HG02943 (cell line): ENCODE measurements around the gene MYH7.
"Not testable (repeated sequence)": the region's sequence is repeated elsewhere in the genome, so short reads cannot be mapped to it uniquely, and the experiment has no call there.

Experiments used
- ATAC-seq: cut with Tn5 transposase; IDR thresholded peaks from one replicate; pipeline ENCODE4 v1.9.1; 2021; ENCODE audit warnings: mild to moderate bottlenecking, low read depth, moderate library complexity; ENCODE audit not compliant: unreplicated experiment

MYH7 gene

DNA sequence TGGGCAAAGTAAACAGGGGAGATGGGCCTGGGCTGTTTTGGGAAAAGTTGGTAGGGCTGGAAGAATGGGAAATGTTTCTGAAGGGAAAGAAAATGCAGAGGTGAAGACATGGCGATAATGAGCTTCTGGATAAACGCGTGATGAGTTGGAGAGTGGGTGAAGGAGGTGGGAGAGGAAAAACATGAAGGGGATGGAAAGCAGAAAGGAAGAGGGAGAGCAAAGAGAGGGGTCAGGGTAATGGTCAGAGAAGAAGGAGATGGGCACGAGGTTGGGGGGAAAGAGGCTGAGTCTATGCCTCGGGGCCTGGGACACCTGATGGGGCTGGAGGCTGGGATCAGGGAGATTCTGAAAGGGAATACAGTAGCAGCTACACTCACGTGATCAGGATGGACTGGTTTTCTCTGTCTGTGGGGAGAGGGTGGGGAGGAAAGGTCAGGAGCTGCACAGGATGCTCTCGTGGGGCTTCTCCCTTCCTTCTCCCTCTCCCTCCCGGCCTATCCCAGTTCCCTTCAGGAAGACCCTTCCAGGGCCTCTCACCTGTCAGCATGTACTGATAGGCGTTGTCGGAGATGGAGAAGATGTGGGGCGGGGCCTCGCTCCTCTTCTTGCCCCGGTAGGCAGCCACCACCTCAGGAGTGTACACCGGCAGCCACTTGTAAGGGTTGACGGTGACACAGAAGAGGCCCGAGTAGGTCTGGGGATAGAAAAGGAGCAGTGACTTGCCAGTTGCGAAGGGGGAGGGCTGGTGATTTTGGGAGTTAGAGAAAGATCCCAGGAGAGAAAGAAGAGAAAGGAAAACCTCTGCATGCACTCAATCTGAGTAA lies 3.1 kb downstream of the MYH7 start:
- no peak for ATAC-seq

DNA sequence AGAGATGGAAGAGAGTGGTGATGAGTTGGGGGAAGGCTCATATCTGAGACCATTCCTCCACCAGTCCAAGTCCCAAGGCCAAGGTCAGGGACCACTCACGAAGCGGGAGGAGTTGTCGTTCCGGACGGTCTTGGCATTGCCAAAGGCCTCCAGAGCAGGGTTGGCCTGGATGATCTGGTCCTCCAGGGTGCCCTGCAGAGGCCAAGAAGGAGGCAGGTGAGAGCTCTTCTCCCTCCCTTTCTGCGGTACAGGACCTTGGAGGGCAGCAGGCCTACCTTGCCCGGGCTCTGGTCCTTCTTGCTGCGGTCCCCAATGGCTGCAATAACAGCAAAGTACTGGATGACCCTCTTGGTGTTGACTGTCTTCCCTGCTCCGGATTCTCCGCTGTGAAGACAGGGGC lies 4.0 kb downstream of the MYH7 start:
- no peak for ATAC-seq

GRCh38 chr14:23430723-23431085 lies 4.8 kb downstream of the MYH7 start:
- ATAC-seq: no peak

DNA sequence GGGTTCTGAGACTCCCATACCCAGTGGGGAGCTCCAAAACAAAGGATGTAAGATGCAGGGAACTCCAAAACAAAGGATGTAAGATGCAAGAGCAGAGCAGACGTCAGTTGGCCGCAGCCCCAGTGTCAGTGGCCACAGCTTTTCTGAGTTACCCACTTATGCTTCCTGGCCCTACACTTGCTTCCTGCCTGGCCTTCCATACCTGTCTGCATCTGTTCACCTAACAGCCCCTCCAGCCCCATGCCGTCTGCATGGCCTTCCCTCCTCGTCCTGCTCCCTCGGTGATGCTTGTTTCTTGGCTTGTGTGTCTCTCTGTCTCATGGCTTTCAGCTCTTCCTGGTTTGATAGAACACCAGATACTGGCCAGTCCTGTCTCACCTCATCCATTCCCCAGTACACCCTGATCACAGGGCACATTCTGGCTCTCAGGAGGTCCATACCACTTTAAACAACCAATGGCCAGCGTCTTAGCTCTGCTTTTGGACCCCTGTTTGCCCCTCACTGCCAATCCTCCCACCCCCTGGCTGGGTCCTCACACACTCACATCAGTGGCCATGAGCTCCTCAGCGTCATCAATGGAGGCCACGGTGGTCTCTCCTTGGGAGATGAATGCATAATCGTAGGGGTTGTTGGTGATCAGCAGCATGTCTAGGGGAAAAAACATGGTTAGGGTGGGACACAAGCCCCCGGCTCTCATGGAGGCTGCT lies 5.3 kb downstream of the MYH7 start:
- ATAC-seq: no peak

DNA sequence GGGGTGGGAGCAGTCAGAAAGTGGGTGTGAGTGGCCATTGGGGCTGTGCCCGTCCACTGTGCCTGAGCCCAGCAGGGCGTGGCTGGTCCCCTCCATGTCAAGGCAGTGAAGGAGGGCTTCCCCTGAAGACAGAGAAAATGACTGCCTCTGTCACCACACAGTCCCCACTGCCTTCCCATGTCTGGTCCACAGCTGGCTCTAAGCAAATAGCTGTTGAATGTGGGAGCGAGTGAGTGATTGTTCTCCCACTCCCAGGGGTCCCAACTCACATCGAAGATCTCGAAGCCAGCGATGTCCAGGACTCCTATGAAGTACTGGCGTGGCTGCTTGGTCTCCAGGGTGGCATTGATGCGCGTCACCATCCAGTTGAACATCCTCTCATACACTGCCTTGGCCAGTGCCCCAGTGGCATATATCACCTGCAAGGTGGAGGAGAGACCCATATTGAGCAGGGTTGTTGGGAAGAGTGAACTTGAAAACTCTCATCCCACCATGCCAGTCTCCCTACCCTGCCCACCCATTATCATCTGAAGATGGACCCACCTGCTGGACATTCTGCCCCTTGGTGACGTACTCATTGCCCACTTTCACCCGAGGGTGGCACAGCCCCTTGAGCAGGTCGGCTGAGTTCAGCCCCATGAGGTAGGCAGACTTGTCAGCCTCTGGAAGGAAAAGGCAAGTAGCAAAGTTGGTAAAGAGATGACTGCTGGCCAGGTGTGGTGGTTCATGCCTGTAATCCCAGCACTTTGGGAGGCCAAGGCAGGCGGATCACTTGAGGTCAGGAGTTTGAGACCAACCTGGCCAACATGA lies 6.6 kb downstream of the MYH7 start:
- ATAC-seq: no peak

GRCh38 chr14:23425798-23426197 lies 9.7 kb downstream of the MYH7 start:
- not testable (repeated sequence) for ATAC-seq

GRCh38 chr14:23425169-23425568 lies 10.3 kb downstream of the MYH7 start:
- no peak for ATAC-seq

DNA sequence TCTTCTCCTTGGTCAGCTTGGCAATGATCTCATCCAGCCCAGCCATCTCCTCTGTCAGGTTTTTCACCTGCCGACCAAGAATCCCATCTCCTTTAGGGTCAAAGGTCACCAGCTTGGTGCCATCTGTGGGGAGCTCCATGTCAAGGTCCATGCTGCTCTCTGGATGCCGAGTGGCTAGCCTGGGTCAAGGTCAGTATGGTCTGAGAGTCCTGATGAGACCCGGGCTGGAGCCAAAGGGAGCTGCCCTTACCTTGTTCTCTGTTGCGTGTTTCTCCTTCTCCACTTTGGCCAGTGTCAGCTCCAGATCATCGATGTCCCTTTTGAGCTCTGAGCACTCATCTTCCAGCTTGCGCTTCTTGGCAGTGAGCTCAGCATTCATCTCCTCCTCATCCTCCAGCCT lies 11.8 kb downstream of the MYH7 start:
- ATAC-seq: no peak

DNA sequence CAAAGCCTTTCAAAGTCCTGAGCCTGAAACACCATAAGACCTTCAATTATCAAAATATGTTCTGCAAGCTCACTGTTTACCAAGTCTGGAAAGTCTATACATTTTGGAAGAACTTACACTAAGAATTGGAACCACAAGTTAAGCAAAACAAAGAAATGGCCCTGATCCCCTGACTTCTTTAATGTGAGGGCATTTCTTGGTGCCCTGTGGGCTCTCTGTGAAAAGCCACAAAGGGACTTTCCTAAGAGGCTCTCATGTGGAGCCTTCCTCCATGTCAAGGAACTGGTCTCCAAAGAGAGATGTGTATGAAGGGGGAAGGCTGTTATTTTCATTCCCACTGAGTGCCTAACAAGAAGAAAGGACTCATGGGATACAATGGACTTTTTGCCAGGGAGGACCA lies 13.9 kb downstream of the MYH7 start:
- ATAC-seq: no peak

DNA sequence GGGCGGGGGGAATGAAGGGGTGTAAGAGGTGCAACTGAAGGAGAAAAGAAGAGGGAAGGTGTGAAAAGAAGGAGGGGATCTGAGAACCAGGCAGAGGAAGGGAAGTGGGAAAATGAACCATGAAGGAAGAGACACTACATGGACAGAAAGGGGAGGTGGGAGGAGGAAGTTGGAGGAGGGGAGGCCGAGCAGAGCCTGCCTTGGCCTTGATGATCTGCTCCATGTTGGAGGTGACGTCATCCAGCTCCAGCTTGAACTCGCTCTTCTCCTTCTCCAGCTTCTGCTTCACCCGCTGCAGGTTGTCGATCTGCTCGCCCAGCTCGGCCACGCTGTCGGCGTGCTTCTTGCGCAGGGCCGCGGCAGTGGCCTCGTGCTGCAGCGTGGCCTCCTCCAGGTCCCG lies 15.8 kb downstream of the MYH7 start:
- ATAC-seq: not testable (repeated sequence)

DNA sequence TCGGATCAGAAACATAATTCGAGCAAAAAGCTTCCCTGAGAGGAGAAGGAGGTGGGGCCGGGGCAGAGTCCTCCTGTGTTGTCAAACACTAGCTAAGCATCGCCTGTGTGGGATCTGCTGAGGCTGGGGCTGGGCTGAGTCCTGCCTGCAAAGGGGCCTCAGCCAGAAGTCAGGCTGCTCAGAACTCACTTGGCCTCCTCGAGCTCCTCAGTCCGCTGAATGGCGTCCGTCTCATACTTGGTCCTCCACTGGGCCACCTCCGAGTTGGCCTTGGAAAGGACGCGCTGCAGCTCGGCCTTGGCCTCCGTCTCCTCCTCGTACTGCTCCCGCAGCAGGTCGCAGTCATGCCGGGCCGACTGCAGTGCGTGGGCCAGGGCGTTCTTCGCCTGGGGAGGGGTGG lies 17.4 kb downstream of the MYH7 start:
- no peak for ATAC-seq

GRCh38 chr14:23417269-23417668 lies 18.2 kb downstream of the MYH7 start:
- ATAC-seq: not testable (repeated sequence)

- no peak for ATAC-seq
Measured at GRCh38 chr14:23416801-23417200, 18.7 kb downstream of the MYH7 start.

DNA sequence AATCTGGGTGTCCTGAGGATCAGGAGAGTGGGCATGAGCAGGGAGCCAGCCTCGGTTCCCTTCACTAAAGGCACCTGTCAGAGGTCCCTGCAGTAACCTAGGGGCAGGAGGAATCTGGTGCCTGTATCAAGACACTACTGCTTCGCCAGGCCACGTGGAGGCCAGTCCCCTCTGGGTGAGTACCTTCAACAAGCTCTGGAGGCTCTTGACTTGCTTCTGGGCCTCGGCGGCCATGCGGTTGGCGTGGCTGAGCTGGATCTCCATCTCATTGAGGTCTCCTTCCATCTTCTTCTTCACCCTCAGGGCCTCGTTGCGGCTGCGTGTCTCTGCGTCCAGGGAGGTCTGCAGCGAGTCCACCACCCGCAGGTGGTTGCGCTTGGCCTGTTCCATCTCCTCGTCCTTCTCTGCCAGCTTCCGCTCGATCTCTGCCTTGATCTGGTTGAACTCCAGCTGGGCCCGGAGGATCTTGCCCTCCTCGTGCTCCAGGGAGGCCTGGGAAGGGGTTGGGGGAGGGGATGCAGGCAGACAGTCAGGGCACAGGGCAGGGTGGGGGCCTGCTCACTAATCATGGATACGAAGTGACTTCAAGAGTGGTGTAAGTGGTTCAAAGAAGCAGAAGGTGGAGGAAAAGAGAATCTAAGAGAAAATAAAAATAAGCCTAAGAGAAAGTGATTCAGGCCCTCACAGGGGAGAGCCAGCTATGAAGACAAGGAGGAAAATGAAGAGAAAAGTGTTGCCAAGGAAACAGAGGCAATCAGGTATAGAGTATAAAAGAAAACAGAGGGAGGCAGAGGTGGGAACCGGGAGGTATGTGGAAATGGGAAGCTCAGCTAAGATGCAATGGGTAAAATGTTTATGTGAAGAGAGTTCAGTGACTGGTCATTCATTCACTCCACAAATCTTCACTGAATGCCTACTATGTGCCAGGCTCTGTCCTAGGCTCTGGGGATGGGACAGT lies 19.4 kb downstream of the MYH7 start:
- ATAC-seq: no peak

GRCh38 chr14:23414906-23415820 lies 20.3 kb downstream of the MYH7 start:
- no peak for ATAC-seq

- no peak for ATAC-seq
Measured at GRCh38 chr14:23414254-23414653, 21.2 kb downstream of the MYH7 start.

DNA sequence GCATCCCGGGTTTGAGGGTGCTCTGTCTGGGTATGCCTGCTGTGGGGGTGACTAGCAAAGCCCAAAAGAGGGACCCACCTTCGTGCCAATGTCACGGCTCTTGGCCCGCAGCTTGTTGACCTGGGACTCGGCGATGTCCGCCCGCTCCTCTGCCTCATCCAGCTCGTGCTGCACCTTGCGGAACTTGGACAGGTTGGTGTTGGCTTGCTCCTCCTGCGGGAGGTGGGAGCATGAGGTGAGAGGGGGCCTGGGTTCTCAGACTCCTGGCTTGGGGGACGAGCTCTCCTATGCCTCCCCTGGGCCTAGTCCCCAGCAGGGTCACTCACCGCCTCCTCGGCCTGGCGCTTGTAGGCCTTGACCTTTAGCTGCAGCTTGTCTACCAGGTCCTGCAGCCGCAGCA lies 21.8 kb downstream of the MYH7 start:
- no peak for ATAC-seq

DNA sequence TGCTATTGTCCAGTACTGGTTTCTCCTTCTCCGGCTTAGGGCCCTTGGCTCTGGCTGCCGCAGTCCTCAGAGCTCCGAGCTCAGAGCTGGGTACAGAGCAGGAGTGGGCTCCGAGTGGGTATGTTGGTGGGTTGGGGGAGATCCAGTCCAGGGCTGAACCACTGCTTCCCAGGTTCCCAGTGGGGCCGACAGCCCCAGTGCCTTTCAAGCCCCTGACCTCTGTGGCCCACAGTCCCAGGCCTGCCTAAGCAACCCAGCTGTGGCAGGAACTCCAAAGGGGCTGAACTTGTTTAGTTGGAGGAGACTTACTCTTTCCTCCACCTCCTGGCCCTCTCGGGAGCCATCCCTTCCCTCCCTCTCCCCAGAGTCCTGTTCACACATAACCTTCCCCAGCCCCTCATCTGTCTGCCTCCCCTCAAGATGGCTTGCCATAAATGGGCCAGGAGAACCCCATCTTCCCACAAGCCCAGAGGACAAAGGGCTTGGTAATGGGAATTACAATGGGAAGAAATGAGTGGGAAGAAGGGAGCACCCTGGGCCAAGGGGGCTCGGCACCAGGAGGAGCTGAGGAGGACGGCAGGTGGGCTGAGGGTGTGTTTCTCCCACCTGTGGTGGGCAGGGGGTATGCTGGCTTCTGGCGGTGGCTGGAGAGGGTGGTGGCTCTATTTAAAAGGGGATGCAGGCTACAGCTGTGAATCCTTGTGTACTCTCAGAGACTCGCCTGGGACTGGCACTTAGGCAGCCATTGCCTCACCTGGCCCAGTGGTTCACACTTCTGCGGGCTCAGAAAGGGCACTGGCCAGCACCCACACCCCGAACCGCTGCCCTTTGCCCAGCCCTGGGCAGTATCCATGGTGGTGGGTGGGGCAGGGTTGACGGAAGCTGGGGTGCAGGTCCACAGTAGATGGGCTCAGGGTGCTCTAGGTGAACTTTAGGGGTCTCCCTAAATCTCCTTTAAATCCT lies 23.6 kb downstream of the MYH7 start:
- no peak for ATAC-seq
